H9 (cell line): ENCODE data around the gene NPHS2. TPM values are rescaled to one million over a fixed set of nuclear protein-coding genes. Genes with fewer than 3 reads are reported as not detected.
A peak's percentile ranks its signal among the peaks of the same experiment; 100 is the strongest.
"Not testable (repeated sequence)": the region's sequence is repeated elsewhere in the genome, so short reads cannot be mapped to it uniquely, and the experiment has no call there.

Experiments
- DNase-seq: peaks from one replicate; pipeline ENCODE4 v3.0.0-alpha.2; 2017
- H2AFZ ChIP-seq: one replicate; pipeline ENCODE4 v1.6.1; 2013; ENCODE audit warnings: mild to moderate bottlenecking, low read length, control low read depth, moderate library complexity
- H2AK5ac ChIP-seq: 2 replicates; pipeline ENCODE4 v1.6.1; 2013; ENCODE audit warnings: low read length, control low read depth, mixed read lengths; ENCODE audit not compliant: insufficient read length
- H2BK120ac ChIP-seq: one replicate; pipeline ENCODE4 v1.6.1; 2013; ENCODE audit warnings: low read depth, mild to moderate bottlenecking, low read length, control low read depth, inconsistent platforms; ENCODE audit not compliant: poor library complexity, severe bottlenecking
- H2BK12ac ChIP-seq: 2 replicates; pipeline ENCODE4 v1.6.1; 2013; ENCODE audit warnings: low read length, control low read depth, mixed read lengths, low read depth; ENCODE audit not compliant: insufficient read length
- H2BK15ac ChIP-seq: 2 replicates; pipeline ENCODE4 v1.6.1; 2013; ENCODE audit warnings: low read depth, low read length, control low read depth
- H2BK20ac ChIP-seq: one replicate; pipeline ENCODE4 v1.6.1; 2013; ENCODE audit warnings: low read depth, mild to moderate bottlenecking, low read length, control low read depth, inconsistent platforms; ENCODE audit not compliant: poor library complexity, severe bottlenecking
- H2BK5ac ChIP-seq: 2 replicates; pipeline ENCODE4 v1.6.1; 2013; ENCODE audit warnings: low read length, control low read depth, mixed read lengths; ENCODE audit not compliant: insufficient read length
- H3K14ac ChIP-seq: 2 replicates; pipeline ENCODE4 v1.6.1; 2013; ENCODE audit warnings: low read length, control low read depth; ENCODE audit not compliant: insufficient read depth
- H3K18ac ChIP-seq: 2 replicates; pipeline ENCODE4 v1.6.1; 2013; ENCODE audit warnings: low read depth, mild to moderate bottlenecking, mixed read lengths, low read length, control low read depth; ENCODE audit not compliant: insufficient read length
- H3K23ac ChIP-seq: 2 replicates; pipeline ENCODE4 v1.6.1; 2013; ENCODE audit warnings: low read length, control low read depth, mixed read lengths, low read depth; ENCODE audit not compliant: insufficient read length
- H3K23me2 ChIP-seq: 2 replicates; pipeline ENCODE4 v1.6.1; 2013; ENCODE audit warnings: low read depth, mild to moderate bottlenecking, mixed read lengths, low read length, control low read depth; ENCODE audit not compliant: insufficient read length, poor library complexity, severe bottlenecking
- H3K27ac ChIP-seq: 2 replicates; pipeline ENCODE4 v1.5.1; 2013; ENCODE audit warnings: low read length, control low read depth, mixed read lengths, low read depth; ENCODE audit not compliant: insufficient read length
- H3K27me3 ChIP-seq: 2 replicates; pipeline ENCODE4 v1.6.1; 2013; ENCODE audit warnings: low read length, control low read depth, inconsistent platforms; ENCODE audit not compliant: insufficient read depth
- H3K4ac ChIP-seq: 2 replicates; pipeline ENCODE4 v1.6.1; 2013; ENCODE audit warnings: low read depth, mild to moderate bottlenecking, control low read depth, inconsistent platforms, low read length, moderate library complexity
- H3K4me1 ChIP-seq: 2 replicates; pipeline ENCODE4 v1.6.1; 2013; ENCODE audit warnings: low read length, control low read depth, inconsistent platforms; ENCODE audit not compliant: insufficient read depth
- H3K4me2 ChIP-seq: 2 replicates; pipeline ENCODE4 v1.6.1; 2013; ENCODE audit warnings: low read length, control low read depth, mixed read lengths; ENCODE audit not compliant: insufficient read length, insufficient read depth
- H3K56ac ChIP-seq: 2 replicates; pipeline ENCODE4 v1.6.1; 2013; ENCODE audit warnings: low read depth, mild to moderate bottlenecking, mixed read lengths, low read length, control low read depth; ENCODE audit not compliant: insufficient read length
- H3K79me1 ChIP-seq: 2 replicates; pipeline ENCODE4 v1.6.1; 2013; ENCODE audit warnings: low read depth, mild to moderate bottlenecking, moderate library complexity, low read length, control low read depth, inconsistent platforms; ENCODE audit not compliant: insufficient read depth, poor library complexity, severe bottlenecking
- H3K79me2 ChIP-seq: 2 replicates; pipeline ENCODE4 v1.6.1; 2013; ENCODE audit warnings: low read length, control low read depth, inconsistent platforms; ENCODE audit not compliant: insufficient read depth
- H3K9ac ChIP-seq: 2 replicates; pipeline ENCODE4 v1.6.1; 2013; ENCODE audit warnings: low read length, control low read depth, mixed read lengths; ENCODE audit not compliant: insufficient read length; ENCODE audit errors: extremely low read depth
- H3K9me3 ChIP-seq: one replicate; pipeline ENCODE4 v1.6.1; 2013; ENCODE audit warnings: low read depth, low read length, inconsistent platforms; ENCODE audit not compliant: control insufficient read depth
- H3T11ph ChIP-seq: one replicate; pipeline ENCODE4 v1.6.1; 2013; ENCODE audit warnings: mild to moderate bottlenecking, low read length, control low read depth, inconsistent platforms
- H4K20me1 ChIP-seq: one replicate; pipeline ENCODE4 v1.6.1; 2013; ENCODE audit not compliant: control insufficient read depth, insufficient read length, insufficient read depth
- H4K5ac ChIP-seq: 2 replicates; pipeline ENCODE4 v1.6.1; 2013; ENCODE audit warnings: low read depth, mild to moderate bottlenecking, mixed read lengths, low read length, control low read depth; ENCODE audit not compliant: insufficient read length
- H4K8ac ChIP-seq: replicated peaks from 2 replicates; pipeline ENCODE4 v1.6.1; 2013; ENCODE audit warnings: low read length, control low read depth, mixed read lengths, low read depth; ENCODE audit not compliant: insufficient read length
- H4K91ac ChIP-seq: 2 replicates; pipeline ENCODE4 v1.6.1; 2013; ENCODE audit warnings: low read depth, mild to moderate bottlenecking, moderate library complexity, mixed read lengths, low read length, control low read depth; ENCODE audit not compliant: insufficient read length
- H3K27ac Mint-ChIP-seq, 3 experiments: 2 replicates in 2 of 3; 3 replicates in 1 of 3; pipeline ENCODE4 v1.8.0; 2020 to 2021; ENCODE audit warnings: mixed read lengths in 3 of 3, mild to moderate bottlenecking in 1 of 3, moderate library complexity in 1 of 3
- H3K27me3 Mint-ChIP-seq: 2 replicates; pipeline ENCODE4 v1.8.0; 2021; ENCODE audit warnings: low read depth, mild to moderate bottlenecking, moderate library complexity, mixed read lengths
- H3K36me3 Mint-ChIP-seq, 3 experiments: 2 replicates in 2 of 3; 3 replicates in 1 of 3; pipeline ENCODE4 v1.8.0; 2020 to 2021; ENCODE audit warnings: low read depth in 3 of 3, mixed read lengths in 3 of 3; ENCODE audit not compliant: insufficient read depth in 1 of 3
- H3K4me1 Mint-ChIP-seq, 2 experiments: 2 replicates each; pipeline ENCODE4 v1.8.0; 2020; ENCODE audit warnings: mixed read lengths in 2 of 2
- H3K4me3 Mint-ChIP-seq, 2 experiments: 2 replicates in 1 of 2; 3 replicates in 1 of 2; pipeline ENCODE4 v1.8.0; 2020 to 2021; ENCODE audit warnings: mild to moderate bottlenecking in 2 of 2, mixed read lengths in 2 of 2, moderate library complexity in 1 of 2
- H3K9me3 Mint-ChIP-seq, 2 experiments: 2 replicates in 1 of 2; 3 replicates in 1 of 2; pipeline ENCODE4 v1.8.0; 2020; ENCODE audit warnings: mild to moderate bottlenecking in 2 of 2, mixed read lengths in 2 of 2, moderate library complexity in 1 of 2
- CTCF ChIP-seq: fragments of 200-600 bp; sonication (generic); conservative IDR thresholded peaks from 3 replicates; pipeline ENCODE4 v1.8.0; 2021; ENCODE audit warnings: antibody characterized with exemption, mild to moderate bottlenecking
- WGBS: extraction: QIAGEN DNeasy Blood & Tissue Kit; methylation state at CpG from one replicate; pipeline ENCODE4 v1.1.7; 2013; ENCODE audit warnings: missing lambda C conversion rate, low lambda C conversion rate, mixed read lengths; ENCODE audit not compliant: insufficient read length; ENCODE audit errors: extremely low coverage; 5-methylcytosine and 5-hydroxymethylcytosine counted together
- total RNA-seq: library from RNA; stranded (reverse); gene quantifications from 2 replicates; pipeline ENCODE4 v1.2.1, GENCODE V29; 2021

NPHS2 gene
- total RNA-seq, 1 experiment from 2014 or later = not detected

GRCh38 chr1:179529482-179530195 lies 46.1 kb downstream of the NPHS2 start:
- no peaks in the 10 kb centered on the region for H3K79me1 ChIP-seq
- Mint-ChIP-seq H3K27ac (peak overlapping the region; percentile 59 to 98 (median 79); a peak in 6 of 7 replicates), H3K9me3 (peaks cover 1 to 4% of the 10 kb centered on the region in 2 experiments), H3K4me3 (no peak overlapping the region; a peak in 1 of 5 replicates), H3K27me3 (peaks cover 13% of the 10 kb centered on the region), H3K4me1 (peaks cover 35 to 39% of the 10 kb centered on the region in 2 experiments), H3K36me3 (peaks cover 0 to 11% (median 0%) of the 10 kb centered on the region in 3 experiments; a peak in 3 of 7 replicates)
- no peak overlapping the region for H4K5ac ChIP-seq
- no peak overlapping the region for H3K9ac ChIP-seq
- H2BK12ac ChIP-seq = no peak overlapping the region
- no peak overlapping the region for H4K91ac ChIP-seq
- H3K56ac ChIP-seq = no peak overlapping the region
- H3T11ph ChIP-seq = no peak overlapping the region
- H4K8ac ChIP-seq = no peak overlapping the region
- no peak overlapping the region for H3K27ac ChIP-seq
- H2BK5ac ChIP-seq = no peak overlapping the region
- no peaks in the 10 kb centered on the region for H3K9me3 ChIP-seq
- H3K79me2 ChIP-seq = no peaks in the 10 kb centered on the region
- no peak overlapping the region for H2BK20ac ChIP-seq
- no peak overlapping the region for H3K18ac ChIP-seq
- H3K23me2 ChIP-seq = no peaks in the 10 kb centered on the region
- no peak overlapping the region for H3K4ac ChIP-seq
- no peak overlapping the region for H2AK5ac ChIP-seq
- no peak overlapping the region for H2AFZ ChIP-seq
- H4K20me1 ChIP-seq = no peaks in the 10 kb centered on the region
- H2BK120ac ChIP-seq = no peak overlapping the region
- no peak overlapping the region for H2BK15ac ChIP-seq
- peak; percentile 77 for DNase-seq
- no peaks in the 10 kb centered on the region for H3K27me3 ChIP-seq
- no peak for TF ChIP-seq CTCF
- no CpG with 5 or more reads among the region's 8 CpGs for WGBS
- H3K4me2 ChIP-seq = no peak overlapping the region
- peaks cover 8% of the 10 kb centered on the region for H3K4me1 ChIP-seq
- no peak overlapping the region for H3K23ac ChIP-seq
- H3K14ac ChIP-seq = no peak overlapping the region

GRCh38 chr1:179518544-179518943 lies 57.2 kb downstream of the NPHS2 start:
- WGBS = no CpG with 5 or more reads among the region's 1 CpG
- H2BK20ac ChIP-seq, H3K4me2 ChIP-seq, H3K36me3 Mint-ChIP-seq, H3K4me3 Mint-ChIP-seq, H3K23me2 ChIP-seq, H3K27ac ChIP-seq, H3K27me3 ChIP-seq, H4K8ac ChIP-seq, H4K20me1 ChIP-seq, H3K56ac ChIP-seq, H3K79me1 ChIP-seq, H3K4me1 ChIP-seq, H2BK15ac ChIP-seq, H3K27ac Mint-ChIP-seq, H3K18ac ChIP-seq, DNase-seq, H3K27me3 Mint-ChIP-seq, H2AFZ ChIP-seq, H2BK5ac ChIP-seq, H3K9me3 ChIP-seq, H3K4ac ChIP-seq, H3K23ac ChIP-seq, H3K14ac ChIP-seq, H2BK12ac ChIP-seq, H2AK5ac ChIP-seq, H3K9ac ChIP-seq, H3K79me2 ChIP-seq, H3T11ph ChIP-seq, H4K5ac ChIP-seq, H4K91ac ChIP-seq, H2BK120ac ChIP-seq: not testable (repeated sequence)
- H3K4me1 Mint-ChIP-seq = peaks cover 20 to 28% of the 10 kb centered on the region in 2 experiments
- H3K9me3 Mint-ChIP-seq = peaks cover 14% of the 10 kb centered on the region in 2 experiments
